Thymus (tissue), 11 donors: ENCODE results near the gene STXBP6. TPM values are rescaled to one million over a fixed set of nuclear protein-coding genes. Genes with fewer than 3 reads are reported as not detected.
A peak's percentile ranks its signal among the peaks of the same experiment; 100 is the strongest.

Source experiments
- DNase-seq, 9 donors: peaks; one replicate each; pipeline ENCODE4 v3.0.0-alpha.2; 2013; ENCODE audit warnings: low spot score in 9 of 9, low read depth in 6 of 9, missing footprints in 1 of 9
- H3K27ac ChIP-seq, 2 donors: one replicate each; pipeline ENCODE4 v1.5.1; 2013; ENCODE audit warnings: control low read depth in 1 of 2, low read depth in 1 of 2, low read length in 1 of 2, mild to moderate bottlenecking in 1 of 2, moderate library complexity in 1 of 2
- H3K27me3 ChIP-seq, 2 donors: one replicate each; pipeline ENCODE4 v1.5.1; 2013; ENCODE audit warnings: low read length in 1 of 2; ENCODE audit not compliant: control insufficient read depth in 2 of 2, insufficient read depth in 1 of 2
- H3K36me3 ChIP-seq, 2 donors: one replicate each; pipeline ENCODE4 v1.5.1; 2013; ENCODE audit warnings: low read length in 1 of 2, mild to moderate bottlenecking in 1 of 2, moderate library complexity in 1 of 2; ENCODE audit not compliant: control insufficient read depth in 2 of 2, insufficient read depth in 2 of 2
- H3K4me1 ChIP-seq, 2 donors: one replicate each; pipeline ENCODE4 v1.5.1; 2013; ENCODE audit warnings: low read length in 2 of 2; ENCODE audit not compliant: control insufficient read depth in 2 of 2, insufficient read depth in 2 of 2
- H3K4me3 ChIP-seq, 2 donors: one replicate each; pipeline ENCODE4 v1.5.1; 2013; ENCODE audit warnings: low read length in 2 of 2, control low read depth in 1 of 2, mild to moderate bottlenecking in 1 of 2
- H3K9me3 ChIP-seq, 2 donors: one replicate each; pipeline ENCODE4 v1.5.1; 2013; ENCODE audit warnings: low read length in 1 of 2, mild to moderate bottlenecking in 1 of 2; ENCODE audit not compliant: control insufficient read depth in 2 of 2, insufficient read depth in 1 of 2
- WGBS: extraction: QIAGEN DNeasy Blood & Tissue Kit; methylation state at CpG from one replicate; pipeline ENCODE4 v1.1.7; 2013; 5-methylcytosine and 5-hydroxymethylcytosine counted together
- polyA plus RNA-seq: library from polyadenylated mRNA; stranded (reverse); fragments of 200-250 nt; gene quantifications from one replicate; pipeline ENCODE4 v1.2.3, GENCODE V29; 2013
- total RNA-seq: library from RNA; stranded (reverse); fragments of 120-200 nt; gene quantifications from one replicate; pipeline ENCODE4 v1.2.4, GENCODE V29; 2013
- donor health status: healthy.

STXBP6 gene
- total and polyA plus RNA-seq, 2 donors, result 6.9 to 8.3 TPM

- DNase-seq, result no peak
- Histone ChIP-seq H3K4me3 (no peak overlapping the region), H3K9me3 (no peaks in the 10 kb centered on the region), H3K36me3 (no peaks in the 10 kb centered on the region), H3K27ac (no peak overlapping the region), H3K4me1 (no peaks in the 10 kb centered on the region), H3K27me3 (no peaks in the 10 kb centered on the region)
- 99% methylated on average over 2 of the region's 2 CpGs for WGBS
Observed at GRCh38 chr14:24850072-24850471, 199.9 kb downstream of the STXBP6 start.

GRCh38 chr14:24849471-24849870 is 200.5 kb downstream of the STXBP6 start:
- WGBS, result 96% methylated on average over 2 of the region's 2 CpGs
- Histone ChIP-seq H3K36me3 (no peaks in the 10 kb centered on the region), H3K4me3 (no peak overlapping the region), H3K9me3 (no peaks in the 10 kb centered on the region), H3K4me1 (no peaks in the 10 kb centered on the region), H3K27ac (no peak overlapping the region), H3K27me3 (no peaks in the 10 kb centered on the region)
- DNase-seq, result no peak

- H3K27me3 ChIP-seq, result no peaks in the 10 kb centered on the region
- H3K9me3 ChIP-seq, result no peaks in the 10 kb centered on the region
- WGBS, result 95% methylated on average over 3 of the region's 3 CpGs
- no peaks in the 10 kb centered on the region for H3K36me3 ChIP-seq
- H3K4me3 ChIP-seq, result no peak overlapping the region
- peak overlapping the region in 1 of 2 donors; percentile 41 for H3K27ac ChIP-seq
- DNase-seq, result peak in 1 of 9 donors; percentile 16
- no peaks in the 10 kb centered on the region for H3K4me1 ChIP-seq
Observed at GRCh38 chr14:24848102-24848790, 201.7 kb downstream of the STXBP6 start.

- H3K4me1 ChIP-seq, result no peaks in the 10 kb centered on the region
- H3K9me3 ChIP-seq, result no peaks in the 10 kb centered on the region
Observed at GRCh38 chr14:24847568-24848095, 202.3 kb downstream of the STXBP6 start.

DNA sequence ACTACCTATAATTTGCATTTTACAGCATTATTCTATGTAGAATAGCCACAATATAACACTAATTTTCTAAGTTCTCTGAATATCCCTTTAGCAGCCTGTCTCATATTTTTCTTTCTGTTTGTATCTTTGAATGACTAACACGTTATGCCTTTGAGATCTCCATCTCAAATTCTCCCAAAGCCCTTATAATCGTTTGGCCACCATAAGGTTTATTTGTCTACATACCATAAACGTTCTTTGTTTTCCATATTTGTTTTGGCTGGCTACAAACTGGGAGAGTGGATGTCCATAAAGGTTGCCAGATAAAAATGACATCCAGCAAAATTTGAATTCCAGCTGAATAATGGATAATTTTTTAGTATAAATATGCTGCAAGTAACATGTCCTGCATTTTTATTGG is 203.7 kb downstream of the STXBP6 start:
- Histone ChIP-seq H3K27ac (no peak overlapping the region), H3K4me3 (no peak overlapping the region), H3K27me3 (no peaks in the 10 kb centered on the region), H3K4me1 (no peaks in the 10 kb centered on the region), H3K9me3 (no peaks in the 10 kb centered on the region), H3K36me3 (no peaks in the 10 kb centered on the region)
- DNase-seq, result no peak
- 88% methylated on average over 3 of the region's 3 CpGs for WGBS

More at GRCh38 chr14:24847568-24848095, 202.3 kb downstream of the STXBP6 start:
- Histone ChIP-seq H3K4me3 (no peak overlapping the region), H3K36me3 (no peaks in the 10 kb centered on the region), H3K27me3 (no peaks in the 10 kb centered on the region), H3K27ac (no peak overlapping the region)
- no peak for DNase-seq

GRCh38 chr14:24845851-24846250 is 204.1 kb downstream of the STXBP6 start:
- no peak for DNase-seq
- no peaks in the 10 kb centered on the region for H3K36me3 ChIP-seq
- no peaks in the 10 kb centered on the region for H3K4me1 ChIP-seq
- no peaks in the 10 kb centered on the region for H3K9me3 ChIP-seq
- 92% methylated on average over 2 of the region's 2 CpGs for WGBS
- no peak overlapping the region for H3K27ac ChIP-seq
- H3K27me3 ChIP-seq, result no peaks in the 10 kb centered on the region
- H3K4me3 ChIP-seq, result no peak overlapping the region

DNA sequence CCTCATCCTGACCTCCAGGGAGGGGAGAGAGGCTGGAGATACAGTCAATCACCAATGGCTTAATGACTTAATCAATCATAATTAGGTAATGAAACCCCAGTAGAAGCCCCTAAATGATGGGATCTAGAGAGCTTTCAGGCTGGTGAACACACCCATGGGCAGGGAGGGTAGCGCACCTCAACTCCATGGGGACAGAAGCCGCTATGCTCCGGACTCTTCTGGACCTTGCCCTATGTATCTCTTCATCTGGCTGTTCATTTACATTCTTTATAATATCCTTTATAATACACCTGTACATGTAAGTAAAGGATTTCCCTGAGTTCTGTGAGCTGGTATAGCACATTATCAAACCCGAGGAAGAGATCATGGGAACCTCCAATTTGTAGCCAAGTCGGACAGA is 205.9 kb downstream of the STXBP6 start:
- WGBS, result 98% methylated on average over 5 of the region's 5 CpGs
- no peak overlapping the region for H3K27ac ChIP-seq

GRCh38 chr14:24843494-24843893 is 206.5 kb downstream of the STXBP6 start:
- Histone ChIP-seq H3K36me3 (no peaks in the 10 kb centered on the region), H3K9me3 (no peaks in the 10 kb centered on the region), H3K4me3 (no peak overlapping the region), H3K27me3 (no peaks in the 10 kb centered on the region), H3K27ac (no peak overlapping the region), H3K4me1 (peaks cover 0 to 2% of the 10 kb centered on the region in 2 donors)
- DNase-seq, result no peak
- WGBS, result 64% methylated on average over 2 of the region's 2 CpGs

More for the DNA sequence above, 205.9 kb downstream of the STXBP6 start:
- no peak for DNase-seq
- Histone ChIP-seq H3K4me1 (peaks cover 0 to 2% of the 10 kb centered on the region in 2 donors), H3K36me3 (no peaks in the 10 kb centered on the region), H3K9me3 (no peaks in the 10 kb centered on the region), H3K27me3 (no peaks in the 10 kb centered on the region), H3K4me3 (no peak overlapping the region)

DNA sequence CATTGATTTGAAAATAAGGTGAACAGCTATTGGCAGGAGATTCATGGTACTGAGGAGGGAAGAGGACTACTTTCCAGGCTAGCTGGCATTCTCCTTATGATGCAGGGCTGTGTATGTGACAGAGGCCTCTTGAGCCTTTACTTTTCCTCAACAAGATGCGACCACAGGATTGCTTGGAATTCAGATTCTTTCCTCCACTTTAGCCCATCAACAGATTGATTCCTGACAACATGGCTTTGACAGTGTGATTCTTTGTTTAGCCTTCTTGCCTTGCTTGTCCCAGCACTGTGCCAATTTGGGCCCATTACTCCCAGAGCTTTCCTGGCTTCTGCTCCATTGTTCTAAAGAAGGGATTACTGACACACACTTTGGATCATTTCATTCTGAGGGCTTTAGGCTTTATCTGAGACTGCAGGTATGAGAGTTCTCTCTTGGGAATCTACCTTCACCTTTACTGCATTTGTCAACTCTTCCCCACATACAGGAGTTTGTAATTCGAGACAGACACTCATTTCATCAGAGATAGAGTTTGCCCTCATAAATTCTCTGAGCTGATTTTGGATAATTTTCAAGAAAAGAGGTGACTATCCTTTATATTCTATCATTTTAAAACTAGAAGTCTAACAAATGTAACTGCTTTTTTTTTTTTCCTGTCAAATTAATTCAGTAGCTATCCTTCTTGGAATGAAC is 209.6 kb downstream of the STXBP6 start:
- no peak for DNase-seq
- H3K27me3 ChIP-seq, result no peaks in the 10 kb centered on the region
- no peak overlapping the region for H3K4me3 ChIP-seq
- H3K4me1 ChIP-seq, result peaks cover 0 to 2% of the 10 kb centered on the region in 2 donors
- WGBS, result 88% methylated on average over 2 of the region's 2 CpGs
- no peaks in the 10 kb centered on the region for H3K9me3 ChIP-seq
- H3K27ac ChIP-seq, result peak overlapping the region in 1 of 2 donors; percentile 28
- H3K36me3 ChIP-seq, result no peaks in the 10 kb centered on the region
